Cardiac fibroblast (primary cell): ENCODE data around the gene CRACR2B.

Experiments used
- DNase-seq, 2 donors: peaks; one replicate each; pipeline versions ENCODE4 v3.0.0 to v3.0.0-alpha.2; 2010; ENCODE audit warnings: low read depth in 2 of 2
- H3K4me3 ChIP-seq, 2 donors: replicated peaks in 1 of 2; 1 replicate in 1 of 2; 2 replicates in 1 of 2; pipeline ENCODE4 v1.5.1; 2011; ENCODE audit warnings: low read depth in 2 of 2, low read length in 2 of 2, mild to moderate bottlenecking in 2 of 2, moderate library complexity in 1 of 2
- TF ChIP-seq, protein P1 (sequence below): IDR thresholded peaks from one replicate; pipeline ENCODE4 v1.5.1; 2011; ENCODE audit warnings: low read depth, mild to moderate bottlenecking, low read length, inconsistent platforms

CRACR2B gene

DNA sequence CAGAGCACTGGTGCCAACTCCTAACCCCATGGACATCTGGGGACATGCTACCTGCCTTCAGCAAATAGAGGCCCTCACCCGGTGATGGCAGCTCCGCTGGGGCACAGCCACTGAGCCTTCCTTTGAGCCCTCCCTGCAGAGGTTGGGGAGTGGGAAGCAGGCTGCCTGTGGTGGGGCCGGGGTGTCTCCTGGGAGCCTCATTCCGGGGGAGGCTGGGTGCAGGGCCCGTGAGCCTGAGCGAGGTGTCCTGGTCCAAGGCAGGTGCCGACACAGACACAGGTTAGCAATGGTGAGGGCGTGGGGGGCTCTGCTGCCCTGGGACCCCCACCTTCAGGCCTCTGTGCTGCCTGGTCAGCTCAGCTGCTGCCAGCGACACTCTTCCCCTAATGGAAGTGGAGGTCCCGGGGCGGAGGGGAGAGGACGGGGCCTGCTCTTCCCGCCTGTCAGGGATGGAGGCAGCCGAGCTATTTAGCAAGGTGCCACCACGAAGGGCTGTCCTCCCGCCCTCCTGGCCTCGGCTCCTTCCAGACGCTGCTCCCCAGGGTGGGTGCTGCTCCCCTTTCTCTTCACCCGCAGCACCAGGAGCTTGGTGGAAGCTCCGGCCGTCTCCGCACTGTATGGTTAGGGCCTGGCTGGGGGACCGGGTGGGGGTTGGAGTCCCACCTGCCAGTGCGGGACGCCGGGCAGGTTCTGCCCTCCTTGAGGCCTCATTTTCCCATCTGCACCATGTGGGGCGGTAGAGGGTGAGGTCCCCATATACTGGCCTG, 26.1 kb downstream of the CRACR2B start:
- no peak for DNase-seq
- no peak overlapping the region for H3K4me3 ChIP-seq
- TF ChIP-seq, protein P1, sequence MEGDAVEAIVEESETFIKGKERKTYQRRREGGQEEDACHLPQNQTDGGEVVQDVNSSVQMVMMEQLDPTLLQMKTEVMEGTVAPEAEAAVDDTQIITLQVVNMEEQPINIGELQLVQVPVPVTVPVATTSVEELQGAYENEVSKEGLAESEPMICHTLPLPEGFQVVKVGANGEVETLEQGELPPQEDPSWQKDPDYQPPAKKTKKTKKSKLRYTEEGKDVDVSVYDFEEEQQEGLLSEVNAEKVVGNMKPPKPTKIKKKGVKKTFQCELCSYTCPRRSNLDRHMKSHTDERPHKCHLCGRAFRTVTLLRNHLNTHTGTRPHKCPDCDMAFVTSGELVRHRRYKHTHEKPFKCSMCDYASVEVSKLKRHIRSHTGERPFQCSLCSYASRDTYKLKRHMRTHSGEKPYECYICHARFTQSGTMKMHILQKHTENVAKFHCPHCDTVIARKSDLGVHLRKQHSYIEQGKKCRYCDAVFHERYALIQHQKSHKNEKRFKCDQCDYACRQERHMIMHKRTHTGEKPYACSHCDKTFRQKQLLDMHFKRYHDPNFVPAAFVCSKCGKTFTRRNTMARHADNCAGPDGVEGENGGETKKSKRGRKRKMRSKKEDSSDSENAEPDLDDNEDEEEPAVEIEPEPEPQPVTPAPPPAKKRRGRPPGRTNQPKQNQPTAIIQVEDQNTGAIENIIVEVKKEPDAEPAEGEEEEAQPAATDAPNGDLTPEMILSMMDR: no peak

DNA sequence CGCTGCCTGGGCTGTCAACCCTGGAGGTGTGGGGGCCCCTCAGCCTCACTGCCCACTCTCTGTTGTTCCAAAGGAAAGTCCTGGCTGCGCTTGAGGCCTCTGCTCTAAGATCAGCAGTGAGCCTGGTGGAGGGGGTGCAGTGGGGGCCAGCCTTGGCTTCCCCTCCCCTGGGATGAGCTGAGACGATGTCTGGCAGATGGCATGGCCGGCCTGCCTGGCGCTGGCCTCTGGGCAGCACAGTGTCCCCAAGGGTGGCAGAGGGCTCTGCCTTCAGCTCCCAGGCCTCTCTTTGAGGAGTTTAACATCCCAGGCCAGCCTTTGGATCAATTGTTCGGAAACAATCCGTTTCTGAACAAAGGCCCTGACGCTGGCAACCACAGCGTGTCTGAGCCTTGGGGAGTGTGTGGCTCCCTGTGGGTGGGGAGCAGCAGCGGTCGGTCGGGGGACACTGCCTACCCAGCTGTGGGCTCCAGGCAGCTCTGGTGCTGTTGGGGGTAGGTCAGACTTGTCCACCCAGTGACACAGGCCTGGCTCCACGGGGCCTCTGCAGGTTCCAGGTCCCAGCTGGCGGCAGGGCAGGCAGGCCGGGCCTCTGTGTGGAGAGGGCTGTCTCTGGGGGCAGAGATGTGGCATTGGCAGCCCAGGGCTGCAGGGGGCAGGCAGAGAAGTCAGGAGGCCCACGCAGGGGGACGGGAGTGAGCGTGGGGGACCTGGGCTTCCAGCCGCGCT, 27.0 kb downstream of the CRACR2B start:
- DNase-seq: no peak
- H3K4me3 ChIP-seq: no peak overlapping the region
- TF ChIP-seq, protein P1: no peak

DNA sequence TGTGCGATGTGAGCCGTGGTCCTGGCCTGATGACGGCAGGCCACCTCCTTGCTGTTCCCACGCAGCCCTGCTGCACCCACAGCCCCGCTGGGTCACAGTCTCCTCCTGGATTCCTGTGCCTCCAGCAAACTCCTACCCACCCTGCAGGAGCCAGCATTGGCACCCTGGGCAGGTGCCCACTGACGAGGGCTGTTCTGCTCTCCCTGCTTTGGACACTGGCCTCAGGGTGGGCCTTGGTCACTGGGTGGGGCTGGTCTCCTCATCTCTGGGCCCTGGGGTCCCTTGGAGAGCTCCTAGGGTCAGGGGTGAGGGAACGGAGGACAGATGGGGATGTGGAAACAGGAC, 27.6 kb downstream of the CRACR2B start:
- no peak for DNase-seq
- H3K4me3 ChIP-seq: no peak overlapping the region
- TF ChIP-seq, protein P1: no peak

DNA sequence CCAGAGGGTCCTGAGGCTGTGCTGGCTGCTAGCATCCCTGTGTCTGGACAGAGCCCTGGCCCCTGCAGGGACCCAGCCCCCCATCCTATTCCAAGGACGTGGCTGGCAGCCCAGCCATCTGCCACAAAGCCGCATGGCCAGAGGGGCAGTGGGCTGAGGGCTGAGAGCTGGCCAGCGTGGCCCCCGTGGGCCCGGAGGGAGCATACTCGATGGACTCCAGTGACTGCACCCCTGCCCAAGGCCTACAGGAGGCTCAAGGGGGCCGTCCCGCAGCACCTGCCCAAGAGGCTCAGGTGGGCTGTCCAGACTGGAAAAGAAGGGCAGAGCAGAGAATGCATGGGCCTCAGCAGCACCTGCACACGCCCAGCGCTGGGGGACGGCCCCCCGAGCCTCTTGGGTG, 28.1 kb downstream of the CRACR2B start:
- H3K4me3 ChIP-seq: no peak overlapping the region
- TF ChIP-seq, protein P1: no peak
- no peak for DNase-seq

DNA sequence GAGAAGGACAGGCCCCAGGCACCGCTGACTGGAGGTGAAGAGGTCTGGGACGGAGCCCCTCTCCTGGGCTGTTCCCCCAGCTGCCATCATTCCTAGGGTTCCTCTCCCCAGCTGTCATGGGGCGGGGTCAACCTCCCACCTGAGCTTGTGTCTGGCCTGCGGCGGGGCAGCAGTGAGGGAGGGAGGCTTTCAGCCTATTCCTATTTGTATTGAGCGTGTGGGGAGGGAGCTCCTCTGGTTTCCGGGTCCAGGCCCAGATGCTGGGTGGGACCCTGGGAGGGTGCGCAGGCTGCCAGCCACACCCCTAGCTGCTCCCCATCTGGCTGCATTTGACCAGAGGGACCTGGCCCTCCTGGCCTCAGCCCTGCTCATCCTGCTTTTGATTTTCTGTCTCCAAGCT, 28.7 kb downstream of the CRACR2B start:
- TF ChIP-seq, protein P1: no peak
- no peak for DNase-seq
- no peak overlapping the region for H3K4me3 ChIP-seq

DNA sequence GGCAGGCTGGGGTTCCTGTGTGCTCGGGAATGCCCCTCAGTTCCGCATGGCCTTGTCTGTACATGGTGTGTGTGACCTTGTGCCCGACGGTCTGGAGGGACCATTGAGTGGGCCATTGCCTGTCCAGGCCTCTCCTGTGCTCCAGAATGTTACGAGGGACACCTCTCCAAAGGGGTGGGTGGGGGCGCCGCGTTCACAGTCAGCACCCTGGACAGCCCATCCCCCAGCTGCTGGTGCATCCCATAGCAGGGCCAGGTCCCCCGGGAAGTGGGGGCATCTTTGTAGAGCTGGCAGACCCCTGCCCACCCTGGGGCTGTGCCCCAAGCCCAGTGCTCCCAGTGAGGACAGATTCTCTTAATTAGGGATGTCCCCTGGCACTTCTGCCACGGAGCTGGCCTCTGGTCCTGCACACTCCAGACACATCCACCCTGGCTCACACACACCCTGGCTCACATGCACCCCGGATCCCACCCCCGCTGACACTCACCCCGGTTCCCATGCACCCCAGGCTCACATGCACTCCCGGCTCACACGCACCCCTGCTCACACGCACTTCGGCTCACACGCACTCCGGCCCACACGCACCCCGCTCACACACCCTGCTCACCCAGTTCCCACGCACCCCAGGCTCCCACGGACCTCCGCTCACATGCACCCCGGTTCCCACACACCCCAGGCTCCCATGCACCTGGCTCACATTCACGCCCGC, 30.5 kb downstream of the CRACR2B start:
- DNase-seq: no peak
- TF ChIP-seq, protein P1: no peak
- H3K4me3 ChIP-seq: no peak overlapping the region
